ENCODE data around the gene PCSK2. TPM values are rescaled to one million over a fixed set of nuclear protein-coding genes. Genes with fewer than 3 reads are reported as not detected.
"Not testable (repeated sequence)": the region's sequence is repeated elsewhere in the genome, so short reads cannot be mapped to it uniquely, and the experiment has no call there.

The PCSK2 gene
- total RNA-seq, result 0.72 TPM

GRCh38 chr20:17226410-17227218, at the start of gene PCSK2:
PCSK2 (plus strand) TSS chr20:17227040; CDS start chr20:17227306, 266 bp downstream.
- peak; percentile 93 for DNase-seq

GRCh38 chr20:17177341-17177740, 49.5 kb upstream of the PCSK2 start:
- no peak for DNase-seq

DNA sequence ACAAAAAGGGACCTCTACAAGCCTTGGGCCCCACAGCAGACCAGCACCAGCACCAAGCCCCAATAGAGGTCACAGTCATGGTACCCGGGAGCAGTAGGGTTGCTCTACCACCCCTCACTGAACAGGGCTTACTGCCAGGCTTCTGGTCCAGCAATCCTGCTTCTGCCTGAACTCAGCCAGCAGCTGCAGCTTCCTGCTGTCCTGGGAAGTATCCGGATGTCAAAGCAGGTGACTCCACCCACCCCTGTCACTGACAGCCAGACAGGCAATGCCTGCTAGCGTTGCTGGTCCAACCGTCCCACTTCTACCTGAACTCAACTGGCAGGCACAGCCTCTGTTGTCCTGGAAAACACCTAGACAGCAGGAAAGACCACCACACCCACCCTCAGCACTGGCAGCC, 47.0 kb upstream of the PCSK2 start:
- no peak for DNase-seq

DNA sequence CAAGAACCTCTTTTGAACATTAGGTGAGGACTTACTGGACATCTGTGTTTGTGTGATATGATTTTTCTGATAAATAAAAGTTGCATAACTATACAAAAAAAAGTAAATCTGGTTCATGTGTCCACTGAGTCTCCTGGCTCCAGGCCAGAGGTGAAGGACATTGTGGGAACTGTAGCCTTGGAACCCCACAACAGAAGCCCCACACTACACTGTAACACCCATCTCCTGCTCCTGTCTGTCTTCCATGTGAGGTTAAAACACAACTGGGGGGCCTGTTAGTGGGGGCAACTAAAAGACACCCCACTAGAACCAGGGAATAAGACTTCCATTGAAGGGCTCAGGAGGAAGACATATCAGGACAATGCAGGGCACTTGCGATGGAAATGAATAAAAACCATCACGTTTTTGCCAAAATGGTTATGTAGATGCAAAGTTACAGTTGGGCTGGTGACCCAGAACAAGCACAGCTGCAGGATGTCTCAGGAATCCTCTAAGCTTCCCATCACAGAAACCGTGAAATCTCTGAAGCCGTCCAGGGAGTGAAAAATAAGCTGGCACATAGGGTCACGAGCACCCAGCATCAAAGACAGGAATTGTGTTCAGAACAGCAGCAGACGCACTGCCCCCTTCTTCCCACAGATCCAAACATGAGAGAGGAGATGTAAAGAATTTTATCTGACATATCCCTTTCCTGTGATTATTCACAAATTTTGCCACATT, 36.7 kb upstream of the PCSK2 start:
- DNase-seq, result peak; percentile 79

DNA sequence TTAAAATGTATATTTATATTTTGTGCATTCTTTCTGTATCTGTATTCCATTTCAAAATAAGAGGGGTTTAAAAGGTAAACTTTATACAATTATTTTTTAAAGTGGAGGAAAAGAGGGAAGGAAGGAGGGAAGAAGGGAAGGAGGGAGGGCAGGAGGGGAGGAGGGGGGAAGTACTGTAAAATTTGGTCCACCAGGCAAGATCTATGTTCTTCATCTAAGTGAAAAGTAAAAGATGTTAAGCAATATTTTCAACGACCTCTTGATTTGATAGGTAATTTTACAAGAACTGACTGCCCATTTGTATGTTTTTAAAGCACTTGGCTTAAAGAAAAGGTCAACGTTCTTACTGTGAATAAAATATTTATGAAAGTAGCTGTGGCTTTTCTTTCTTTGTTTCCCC, 29.8 kb upstream of the PCSK2 start:
- DNase-seq, result no peak

DNA sequence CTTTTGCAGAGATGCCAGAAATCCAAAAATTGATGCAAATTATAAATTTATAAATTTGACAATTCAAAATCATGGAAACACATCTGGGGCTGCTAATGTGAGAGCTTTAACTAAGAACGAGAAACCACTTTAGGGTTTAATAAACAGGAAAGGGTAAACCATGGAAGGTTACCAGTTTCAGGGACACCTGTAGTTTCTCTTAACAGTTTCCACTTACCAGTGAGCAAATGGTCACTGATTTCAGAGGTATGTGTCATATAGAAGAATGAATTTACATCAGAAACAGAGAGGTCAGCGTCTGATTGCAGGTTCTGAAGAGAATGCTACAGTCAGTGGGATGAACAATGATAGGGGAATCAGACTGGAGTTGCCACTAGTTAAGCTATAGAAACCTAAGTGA, 24.8 kb upstream of the PCSK2 start:
- DNase-seq, result no peak

- peak; percentile 56 for DNase-seq
Measured at GRCh38 chr20:17202673-17203072, 24.2 kb upstream of the PCSK2 start.

GRCh38 chr20:17205084-17205813, 21.6 kb upstream of the PCSK2 start:
- no peak for DNase-seq

DNA sequence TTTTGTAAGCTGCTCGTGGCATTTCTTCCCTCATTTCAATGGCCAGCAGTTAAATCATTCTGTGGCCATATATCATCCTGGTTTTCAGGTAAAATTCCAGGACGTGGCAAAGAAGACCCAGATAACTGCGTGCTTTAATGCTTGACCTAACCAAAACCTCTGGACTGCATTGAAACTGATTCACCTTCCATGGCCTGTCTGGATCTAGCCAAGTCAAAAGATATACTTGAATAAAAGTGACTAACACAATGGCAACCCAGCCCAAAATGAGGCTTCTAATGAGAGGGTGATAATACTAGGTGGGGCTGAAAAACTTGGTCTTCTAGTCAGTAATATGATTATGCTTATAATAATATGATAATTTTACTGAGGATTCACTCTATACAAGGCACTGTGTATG, 16.5 kb upstream of the PCSK2 start:
- no peak for DNase-seq

- DNase-seq, result no peak
Measured at GRCh38 chr20:17210983-17211382, 15.9 kb upstream of the PCSK2 start.

DNA sequence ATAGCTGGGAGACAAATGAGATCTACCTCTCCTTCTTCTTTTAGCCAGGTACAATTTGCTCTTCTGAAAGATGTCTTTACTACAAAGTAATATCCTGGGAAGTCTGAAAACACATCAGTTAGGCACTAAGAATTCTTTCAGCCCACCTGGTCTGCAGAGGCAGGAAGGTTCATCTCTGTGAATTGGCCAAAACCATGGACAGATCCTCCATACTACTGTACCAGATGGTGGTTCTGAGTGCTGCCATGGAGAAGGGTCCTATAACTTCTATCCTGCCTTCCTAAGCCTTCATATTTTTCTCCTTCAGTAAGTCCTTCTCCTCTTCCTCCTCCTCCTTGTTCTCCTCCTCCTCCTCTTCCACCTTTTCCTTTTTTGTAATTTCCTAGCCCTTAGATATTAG, 11.7 kb upstream of the PCSK2 start:
- no peak for DNase-seq

- DNase-seq, result not testable (repeated sequence)
Measured at GRCh38 chr20:17219856-17220255, 7.0 kb upstream of the PCSK2 start.

DNA sequence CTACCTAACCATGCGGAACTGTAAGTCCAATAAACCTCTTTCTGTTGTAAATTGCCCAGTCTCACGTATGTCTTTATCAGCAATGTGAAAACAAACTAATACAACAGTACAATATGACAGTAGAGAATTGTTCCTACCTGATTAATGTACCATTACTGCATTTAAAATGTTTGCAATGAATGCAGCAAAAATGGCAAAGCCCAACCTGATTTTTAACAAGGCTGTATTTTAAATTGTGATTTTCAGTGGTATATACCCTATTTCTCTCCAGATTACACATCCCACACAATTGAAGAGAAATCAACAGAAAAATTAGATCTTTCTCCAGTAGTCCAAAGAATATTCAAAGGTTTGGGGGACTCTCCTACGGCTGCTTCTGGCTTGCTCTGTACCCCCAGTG, 3.3 kb upstream of the PCSK2 start:
- no peak for DNase-seq

GRCh38 chr20:17225851-17226409, 910 bp upstream of the PCSK2 start:
- DNase-seq, result peak; percentile 9

DNA sequence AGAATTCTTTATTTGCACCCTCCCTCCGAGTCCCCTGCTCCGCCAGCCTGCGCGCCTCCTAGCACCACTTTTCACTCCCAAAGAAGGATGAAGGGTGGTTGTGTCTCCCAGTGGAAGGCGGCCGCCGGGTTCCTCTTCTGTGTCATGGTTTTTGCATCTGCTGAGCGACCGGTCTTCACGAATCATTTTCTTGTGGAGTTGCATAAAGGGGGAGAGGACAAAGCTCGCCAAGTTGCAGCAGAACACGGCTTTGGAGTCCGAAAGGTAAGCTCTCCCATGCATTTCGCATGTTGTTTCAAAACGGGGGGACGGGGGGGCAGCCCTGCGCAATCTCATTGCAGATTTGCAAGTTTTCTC, 357 bp downstream of the PCSK2 start:
- DNase-seq, result peak; percentile 9

- peak; percentile 60 for DNase-seq
Measured at GRCh38 chr20:17227669-17228623, 1.1 kb downstream of the PCSK2 start.

- no peak for DNase-seq
Measured at GRCh38 chr20:17228624-17229061, 1.8 kb downstream of the PCSK2 start.

DNA sequence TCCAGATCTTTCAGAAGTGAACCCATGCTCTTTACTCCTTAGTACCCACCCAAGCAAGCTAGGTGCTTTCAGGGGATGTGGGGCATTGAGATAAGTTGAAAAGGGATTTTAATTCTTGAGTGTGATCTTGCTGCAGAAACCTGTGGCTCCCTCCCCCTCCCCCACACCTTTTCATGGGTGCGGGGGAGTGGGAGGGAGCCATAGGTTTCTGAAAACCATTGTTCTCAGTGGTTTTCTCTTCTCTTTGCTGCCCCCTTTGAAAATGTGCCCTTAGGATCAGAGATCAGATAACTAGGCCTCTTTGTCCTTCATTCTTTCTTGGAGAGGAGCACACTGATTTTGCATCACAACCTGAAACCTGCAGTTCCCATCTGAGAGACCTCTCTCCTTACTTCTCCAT, 2.4 kb downstream of the PCSK2 start:
- no peak for DNase-seq

DNA sequence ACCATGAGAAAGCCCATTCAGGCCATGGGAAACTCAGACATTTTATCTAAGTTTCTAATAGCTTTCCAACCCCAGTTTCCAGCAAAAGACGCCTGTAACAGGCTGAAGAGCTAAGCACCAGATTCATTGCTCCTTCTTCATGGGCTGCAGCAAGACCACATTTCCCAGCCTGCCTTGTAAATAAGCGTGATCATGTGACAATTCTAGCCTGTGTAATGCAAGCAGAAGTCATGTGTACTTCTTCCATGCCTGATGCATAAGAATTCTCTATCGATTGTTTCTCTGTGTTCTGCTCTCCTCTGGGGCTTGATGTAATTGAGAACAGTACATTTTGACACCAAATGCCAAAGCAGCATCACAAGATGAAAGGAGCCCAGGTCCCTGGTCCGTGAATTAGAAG, 6.8 kb downstream of the PCSK2 start:
- no peak for DNase-seq

- no peak for DNase-seq
Measured at GRCh38 chr20:17236766-17237165, 9.9 kb downstream of the PCSK2 start.

GRCh38 chr20:17248224-17248623, 21.4 kb downstream of the PCSK2 start:
- DNase-seq, result no peak

GRCh38 chr20:17262786-17263185, 35.9 kb downstream of the PCSK2 start:
- no peak for DNase-seq
